Ovary (tissue), 9 donors: Measurements from ENCODE around the gene ATRNL1. TPM values are rescaled to one million over a fixed set of nuclear protein-coding genes. Genes with fewer than 3 reads are reported as not detected.

Experiments
- DNase-seq, 5 donors: peaks; one replicate each; pipeline ENCODE4 v3.0.0-alpha.2; 2019 to 2020
- H3K27ac ChIP-seq, 2 donors: fragments of 200-600 bp; one replicate each; pipeline versions ENCODE4 v1.5.1 to v1.8.0; 2019 to 2022
- H3K27me3 ChIP-seq: fragments of 200-600 bp; one replicate; pipeline ENCODE4 v1.8.0; 2022
- H3K36me3 ChIP-seq: fragments of 200-600 bp; sonication (generic); one replicate; pipeline ENCODE4 v1.5.1; 2019
- H3K4me1 ChIP-seq: one replicate; pipeline ENCODE4 v1.8.1; 2013; ENCODE audit warnings: mild to moderate bottlenecking, moderate library complexity; ENCODE audit not compliant: insufficient read depth
- H3K4me3 ChIP-seq: fragments of 200-600 bp; sonication (generic); one replicate; pipeline ENCODE4 v1.5.1; 2017
- H3K9me3 ChIP-seq, 2 donors: fragments of 200-600 bp in 1 of 2; sonication (generic) in 1 of 2; one replicate each; pipeline versions ENCODE4 v1.5.1 to v1.8.1; 2013 to 2019; ENCODE audit warnings: mild to moderate bottlenecking in 1 of 2, moderate library complexity in 1 of 2
- CTCF ChIP-seq, 3 donors: fragments of 450-650 bp in 2 of 3; fragments of 200-600 bp in 1 of 3; IDR thresholded peaks; one replicate each; pipeline versions ENCODE4 v1.5.1 to v1.8.0; 2016 to 2022; ENCODE audit warnings: antibody characterized with exemption in 3 of 3, mild to moderate bottlenecking in 1 of 3
- EP300 ChIP-seq: sonication (generic); formaldehyde crosslinking; IDR thresholded peaks from one replicate; pipeline ENCODE4 v1.6.1; 2017; ENCODE audit warnings: antibody characterized with exemption
- POLR2A ChIP-seq: fragments of 450-650 bp; IDR thresholded peaks from one replicate; pipeline ENCODE4 v1.6.1; 2017; ENCODE audit warnings: antibody characterized with exemption, mild to moderate bottlenecking, moderate library complexity
- WGBS, 3 donors: extraction: QIAGEN DNeasy Blood & Tissue Kit in 1 of 3; methylation state at CpG; one replicate each; pipeline versions ENCODE4 v1.1.5 to v1.1.7; 2013 to 2017; 5-methylcytosine and 5-hydroxymethylcytosine counted together
- intact Hi-C, 4 donors: fragments of 100-400 bp; cut with DNase I; formaldehyde crosslinking; loops; one replicate each; pipeline versions ENCODE4 v1.11.0 to v1.15.1; 2022 to 2023
- polyA plus RNA-seq, 2 donors: library from polyadenylated mRNA; stranded (reverse); fragments of 200-250 nt in 1 of 2; fragments of 350-450 nt in 1 of 2; fragmentation: Illumina TruSeq in 1 of 2; extraction: RNeasy Lipid Tissue Mini Kit (QIAGEN cat#74804) in 1 of 2; gene quantifications; one replicate each; pipeline ENCODE4 v1.2.3, GENCODE V29; 2013 to 2014
- total RNA-seq, 7 donors: library from RNA; depleted of rRNA in 2 of 7; stranded (reverse); fragments of >200 nt in 2 of 7; fragmentation: NEBNext Ultra II Directional in 3 of 7; extraction: Animal tissue kit (Norgen Biotek cat#: 25700) in 3 of 7; gene quantifications; one replicate each; pipeline versions ENCODE4 v1.1.0 to v1.2.4, GENCODE V29; 2016 to 2023
- donor health status: DM: no; HTN: no; CAD: no; lungs with moderate emphysema.
- donor health status: DM: no; HTN: no; CAD: no.
- donor health status: Bipolar disorder and iron deficiency.
- donor health status: DM: yes; HTN: yes; CAD: no.
- donor health status: DM: no; HTN: no; CAD: no.
- donor health status: DM: yes; HTN: yes; CAD: no.

ATRNL1 gene
- total and polyA plus RNA-seq, 9 donors = 8.1 to 119 (median 77.8) TPM

- intact Hi-C loops = no loop called here
- no peaks in the 10 kb centered on the region for H3K36me3 ChIP-seq
- no peak for TF ChIP-seq EP300
- TF ChIP-seq CTCF (IDR thresholded peaks at IDR 0.05) = no peak
- TF ChIP-seq POLR2A = no peak
- H3K27me3 ChIP-seq = no peaks in the 10 kb centered on the region
- H3K4me1 ChIP-seq = no peaks in the 10 kb centered on the region
- H3K27ac ChIP-seq = no peak overlapping the region
- no peak overlapping the region for H3K4me3 ChIP-seq
- DNase-seq = no peak
- no peaks in the 10 kb centered on the region for H3K9me3 ChIP-seq
Measured at GRCh38 chr10:115662422-115662821, 569.3 kb downstream of the ATRNL1 start.

GRCh38 chr10:115665549-115665948 lies 572.4 kb downstream of the ATRNL1 start:
- TF ChIP-seq CTCF (IDR thresholded peaks at IDR 0.05) = no peak
- no peak for TF ChIP-seq EP300
- no peak for TF ChIP-seq POLR2A
- 64 to 88% (median 79%) methylated on average over 2 of the region's 2 CpGs for WGBS, 3 donors
- no peak overlapping the region for H3K4me3 ChIP-seq
- no peak overlapping the region for H3K27ac ChIP-seq
- no peaks in the 10 kb centered on the region for H3K27me3 ChIP-seq
- DNase-seq = no peak
- H3K4me1 ChIP-seq = no peaks in the 10 kb centered on the region
- no peaks in the 10 kb centered on the region for H3K36me3 ChIP-seq
- intact Hi-C loops = no loop called here
- no peaks in the 10 kb centered on the region for H3K9me3 ChIP-seq

GRCh38 chr10:115674496-115674895 lies 581.3 kb downstream of the ATRNL1 start:
- 43 to 70% (median 53%) methylated on average over 1 of the region's 1 CpG for WGBS, 3 donors
- intact Hi-C loops = no loop called here
- TF ChIP-seq POLR2A = no peak
- TF ChIP-seq EP300 = no peak
- TF ChIP-seq CTCF (IDR thresholded peaks at IDR 0.05) = no peak

GRCh38 chr10:115696747-115697146 lies 603.6 kb downstream of the ATRNL1 start:
- Histone ChIP-seq H3K4me3 (no peak overlapping the region), H3K27ac (no peak overlapping the region), H3K9me3 (no peaks in the 10 kb centered on the region), H3K36me3 (no peaks in the 10 kb centered on the region), H3K27me3 (no peaks in the 10 kb centered on the region), H3K4me1 (no peaks in the 10 kb centered on the region)
- intact Hi-C loops = no loop called here
- 62 to 92% (median 91%) methylated on average over 4 of the region's 4 CpGs for WGBS, 3 donors
- no peak for DNase-seq
- TF ChIP-seq CTCF (IDR thresholded peaks at IDR 0.05) = no peak
- TF ChIP-seq POLR2A = no peak
- TF ChIP-seq EP300 = no peak

More at GRCh38 chr10:115674496-115674895, 581.3 kb downstream of the ATRNL1 start:
- no peak for DNase-seq
- no peaks in the 10 kb centered on the region for H3K9me3 ChIP-seq
- no peaks in the 10 kb centered on the region for H3K4me1 ChIP-seq
- H3K27me3 ChIP-seq = no peaks in the 10 kb centered on the region
- H3K36me3 ChIP-seq = no peaks in the 10 kb centered on the region
- no peak overlapping the region for H3K27ac ChIP-seq
- H3K4me3 ChIP-seq = no peak overlapping the region

- no peaks in the 10 kb centered on the region for H3K27me3 ChIP-seq
- intact Hi-C loops = no loop called here
- no peaks in the 10 kb centered on the region for H3K4me1 ChIP-seq
- TF ChIP-seq EP300 = no peak
- no peaks in the 10 kb centered on the region for H3K36me3 ChIP-seq
- H3K9me3 ChIP-seq = no peaks in the 10 kb centered on the region
- H3K4me3 ChIP-seq = no peak overlapping the region
- no peak for DNase-seq
- H3K27ac ChIP-seq = no peak overlapping the region
Measured at GRCh38 chr10:115706026-115706425, 612.9 kb downstream of the ATRNL1 start.
